PFSK-1 (cell line): ENCODE results near the gene CYP4F12.

Experiments
- FOXP2 ChIP-seq: optimal IDR thresholded peaks from 2 replicates; pipeline ENCODE3; 2011; ENCODE audit warnings: borderline replicate concordance, control low read depth, inconsistent platforms; ENCODE audit not compliant: insufficient read depth; ENCODE audit errors: extremely low read length, extremely low read depth
- POLR2AphosphoS5 ChIP-seq: IDR thresholded peaks from 2 replicates; pipeline ENCODE4 v1.6.1; 2012; ENCODE audit warnings: low read depth, mild to moderate bottlenecking, control low read depth, low read length, moderate library complexity
- TAF1 ChIP-seq: IDR thresholded peaks from 2 replicates; pipeline ENCODE4 v1.6.1; 2012; ENCODE audit warnings: low read length, control low read depth, borderline replicate concordance; ENCODE audit not compliant: insufficient read depth
- TF ChIP-seq, protein P1 (sequence below), 2 experiments: IDR thresholded peaks; 2 replicates each; pipeline versions ENCODE4 v1.6.1 to v1.8.0; 2011 to 2012; ENCODE audit warnings: low read depth in 2 of 2, low read length in 2 of 2, control low read depth in 1 of 2, inconsistent platforms in 1 of 2, mild to moderate bottlenecking in 1 of 2, moderate library complexity in 1 of 2; ENCODE audit not compliant: insufficient read depth in 1 of 2

DNA sequence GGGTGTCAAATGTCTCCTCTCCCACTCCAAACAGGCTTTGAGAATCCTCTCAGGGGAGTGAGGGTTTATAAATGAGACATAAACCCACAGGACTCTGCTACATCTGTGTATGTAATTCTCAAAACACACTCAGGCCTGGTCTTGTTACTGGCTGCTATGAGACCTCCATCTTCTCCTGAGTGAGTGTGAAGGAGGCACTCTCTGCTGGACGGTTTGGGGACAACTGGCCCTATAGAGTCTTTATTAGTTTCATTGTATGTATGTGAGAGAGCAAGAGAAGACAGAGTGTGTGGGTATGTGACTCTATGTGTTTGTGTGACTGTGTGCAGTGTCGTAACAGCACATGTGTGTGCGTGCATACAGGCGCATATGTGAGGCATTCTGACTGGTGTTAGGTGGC is 9.6 kb upstream of the CYP4F12 start:
- TF ChIP-seq TAF1 (no peak), POLR2AphosphoS5 (no peak), FOXP2 (no peak)
- TF ChIP-seq, protein P1, sequence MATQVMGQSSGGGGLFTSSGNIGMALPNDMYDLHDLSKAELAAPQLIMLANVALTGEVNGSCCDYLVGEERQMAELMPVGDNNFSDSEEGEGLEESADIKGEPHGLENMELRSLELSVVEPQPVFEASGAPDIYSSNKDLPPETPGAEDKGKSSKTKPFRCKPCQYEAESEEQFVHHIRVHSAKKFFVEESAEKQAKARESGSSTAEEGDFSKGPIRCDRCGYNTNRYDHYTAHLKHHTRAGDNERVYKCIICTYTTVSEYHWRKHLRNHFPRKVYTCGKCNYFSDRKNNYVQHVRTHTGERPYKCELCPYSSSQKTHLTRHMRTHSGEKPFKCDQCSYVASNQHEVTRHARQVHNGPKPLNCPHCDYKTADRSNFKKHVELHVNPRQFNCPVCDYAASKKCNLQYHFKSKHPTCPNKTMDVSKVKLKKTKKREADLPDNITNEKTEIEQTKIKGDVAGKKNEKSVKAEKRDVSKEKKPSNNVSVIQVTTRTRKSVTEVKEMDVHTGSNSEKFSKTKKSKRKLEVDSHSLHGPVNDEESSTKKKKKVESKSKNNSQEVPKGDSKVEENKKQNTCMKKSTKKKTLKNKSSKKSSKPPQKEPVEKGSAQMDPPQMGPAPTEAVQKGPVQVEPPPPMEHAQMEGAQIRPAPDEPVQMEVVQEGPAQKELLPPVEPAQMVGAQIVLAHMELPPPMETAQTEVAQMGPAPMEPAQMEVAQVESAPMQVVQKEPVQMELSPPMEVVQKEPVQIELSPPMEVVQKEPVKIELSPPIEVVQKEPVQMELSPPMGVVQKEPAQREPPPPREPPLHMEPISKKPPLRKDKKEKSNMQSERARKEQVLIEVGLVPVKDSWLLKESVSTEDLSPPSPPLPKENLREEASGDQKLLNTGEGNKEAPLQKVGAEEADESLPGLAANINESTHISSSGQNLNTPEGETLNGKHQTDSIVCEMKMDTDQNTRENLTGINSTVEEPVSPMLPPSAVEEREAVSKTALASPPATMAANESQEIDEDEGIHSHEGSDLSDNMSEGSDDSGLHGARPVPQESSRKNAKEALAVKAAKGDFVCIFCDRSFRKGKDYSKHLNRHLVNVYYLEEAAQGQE (IDR thresholded peaks at IDR 0.05; ENCODE audit: insufficient read depth in 1 of 2, low read depth in 2 of 2, low read length in 2 of 2) = no peak
